HEK293T (cell line): Measurements from ENCODE around the gene LRRFIP1.
"Not testable (repeated sequence)": the region's sequence is repeated elsewhere in the genome, so short reads cannot be mapped to it uniquely, and the experiment has no call there.

Experiments used
- CTCF ChIA-PET: fragments of 350-600 bp; formaldehyde crosslinking; extraction: SDS; loops from one replicate; lab custom pipeline; 2021; ENCODE audit warnings: antibody characterized with exemption, inconsistent platforms; lab: Yijun Ruan, JAX
- POLR2A ChIA-PET: fragments of 350-600 bp; formaldehyde crosslinking; extraction: SDS; loops from one replicate; lab custom pipeline; 2020; ENCODE audit warnings: antibody characterized with exemption, inconsistent platforms; lab: Yijun Ruan, JAX
- DNase-seq: peaks from one replicate; pipeline ENCODE4 v3.0.0; 2012; ENCODE audit warnings: mixed read lengths; ENCODE audit errors: extremely low spot score
- ARNT ChIP-seq: fragments of 450-650 bp; IDR thresholded peaks from 2 replicates; pipeline ENCODE4 v1.6.1; 2017; ENCODE audit warnings: mild to moderate bottlenecking
- BHLHE40 ChIP-seq: fragments of 450-650 bp; IDR thresholded peaks from 2 replicates; pipeline ENCODE4 v1.6.1; 2016; ENCODE audit warnings: mild to moderate bottlenecking, moderate library complexity, borderline replicate concordance
- CTBP1 ChIP-seq: fragments of 450-650 bp; IDR thresholded peaks from 2 replicates; pipeline ENCODE4 v1.6.1; 2016; ENCODE audit warnings: borderline replicate concordance
- ELF4 ChIP-seq: fragments of 450-650 bp; IDR thresholded peaks from 2 replicates; pipeline ENCODE4 v1.6.1; 2017; ENCODE audit warnings: antibody characterized with exemption
- FOXA1 ChIP-seq: fragments of 450-650 bp; IDR thresholded peaks from 2 replicates; pipeline ENCODE4 v1.6.1; 2016; ENCODE audit warnings: mild to moderate bottlenecking
- FOXK2 ChIP-seq: fragments of 450-650 bp; IDR thresholded peaks from 2 replicates; pipeline ENCODE4 v1.6.1; 2016; ENCODE audit warnings: mild to moderate bottlenecking
- FOXM1 ChIP-seq: fragments of 450-650 bp; IDR thresholded peaks from 2 replicates; pipeline ENCODE4 v1.6.1; 2017; ENCODE audit warnings: mild to moderate bottlenecking, borderline replicate concordance
- HDGF ChIP-seq: fragments of 450-650 bp; IDR thresholded peaks from 2 replicates; pipeline ENCODE4 v1.6.1; 2017; ENCODE audit warnings: antibody characterized with exemption, borderline replicate concordance
- L3MBTL2 ChIP-seq: fragments of 450-650 bp; conservative IDR thresholded peaks from 2 replicates; pipeline ENCODE4 v1.6.1; 2016; ENCODE audit warnings: mild to moderate bottlenecking
- LEF1 ChIP-seq: fragments of 450-650 bp; IDR thresholded peaks from 2 replicates; pipeline ENCODE4 v1.6.1; 2017; ENCODE audit warnings: mild to moderate bottlenecking, borderline replicate concordance
- NFRKB ChIP-seq: fragments of 450-650 bp; IDR thresholded peaks from 2 replicates; pipeline ENCODE4 v1.6.1; 2016; ENCODE audit warnings: mild to moderate bottlenecking, moderate library complexity
- PKNOX1 ChIP-seq: fragments of 450-650 bp; IDR thresholded peaks from 2 replicates; pipeline ENCODE4 v1.6.1; 2016
- SP1 ChIP-seq: fragments of 450-650 bp; IDR thresholded peaks from 2 replicates; pipeline ENCODE4 v1.6.1; 2017
- SUZ12 ChIP-seq: fragments of 450-650 bp; IDR thresholded peaks from 2 replicates; pipeline ENCODE4 v1.6.1; 2016; ENCODE audit warnings: mild to moderate bottlenecking
- TARDBP ChIP-seq: fragments of 450-650 bp; IDR thresholded peaks from 2 replicates; pipeline ENCODE4 v1.6.1; 2016
- ZNF384 ChIP-seq: fragments of 450-650 bp; IDR thresholded peaks from 2 replicates; pipeline ENCODE4 v1.6.1; 2016

LRRFIP1 gene

DNA sequence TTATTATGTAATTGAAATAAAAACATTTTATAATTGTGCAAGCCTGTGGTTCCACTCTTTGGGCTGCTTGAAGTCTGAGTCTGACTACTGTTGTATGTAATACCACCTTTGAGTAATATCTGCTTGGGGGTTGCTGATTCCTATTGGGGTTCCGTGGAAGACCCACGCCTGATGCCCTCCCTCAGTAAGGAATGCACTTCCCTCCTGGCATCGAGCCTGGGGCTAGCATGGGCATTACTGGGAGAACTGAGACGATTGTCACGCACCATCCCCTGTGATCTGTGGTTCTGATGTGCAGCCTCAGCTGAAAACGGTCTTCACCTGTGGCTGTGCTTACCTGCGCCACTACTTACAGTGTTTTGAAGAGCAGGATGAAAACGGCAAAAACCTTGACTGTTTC, 138.5 kb downstream of the LRRFIP1 start:
- TF ChIP-seq NFRKB (no peak), SP1 (no peak), PKNOX1 (no peak), SUZ12 (no peak), FOXM1 (no peak), BHLHE40 (no peak), HDGF (no peak), FOXK2 (no peak), L3MBTL2 (no peak), ZNF384 (no peak), FOXA1 (no peak), ARNT (no peak)
- no peak for DNase-seq
- ChIA-PET CTCF (interaction anchor here (1.3 kb wide), 1 partner anchor 9 kb away, joined by 7 read pairs; no protein-coding TSS in a partner anchor), POLR2A (no interaction called here)

- ChIA-PET CTCF (interaction anchor here (1.3 kb wide), 1 partner anchor 8 kb away, joined by 7 read pairs; no protein-coding TSS in a partner anchor), POLR2A (no interaction called here)
- DNase-seq, result no peak
- TF ChIP-seq L3MBTL2 (no peak), SP1 (no peak), ARNT (no peak), SUZ12 (no peak), ELF4 (no peak)
Observed at GRCh38 chr2:237766340-237766739, 139.0 kb downstream of the LRRFIP1 start.

DNA sequence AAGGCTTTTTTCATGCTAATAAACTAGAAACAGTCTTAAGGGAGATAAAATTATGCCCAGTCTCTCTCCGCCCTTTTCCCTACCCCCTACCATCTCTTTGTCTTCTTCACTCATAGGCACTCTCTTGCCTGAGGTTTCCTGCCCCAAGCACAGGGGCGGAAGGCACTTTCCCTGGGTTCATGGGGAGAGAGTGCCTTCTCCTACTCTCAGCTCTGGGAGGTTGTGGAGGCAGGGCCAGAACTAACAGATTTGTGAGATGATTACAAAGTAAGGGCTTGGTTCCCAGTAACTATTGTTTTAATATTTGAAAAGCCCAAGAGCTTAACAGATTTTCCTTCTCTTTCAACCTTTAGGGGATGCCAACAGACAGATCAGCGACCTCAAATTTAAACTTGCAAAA, 145.1 kb downstream of the LRRFIP1 start:
- ChIA-PET CTCF (no interaction called here), POLR2A (no interaction called here)
- DNase-seq, result no peak
- TF ChIP-seq SP1, result no peak

- TF ChIP-seq LEF1 (no peak), ELF4 (no peak)
- POLR2A ChIA-PET, result no interaction called here
- CTCF ChIA-PET, result no interaction called here
- no peak for DNase-seq
Observed at GRCh38 chr2:237773826-237774225, 146.4 kb downstream of the LRRFIP1 start.

GRCh38 chr2:237774811-237775553, 147.6 kb downstream of the LRRFIP1 start:
- CTCF ChIA-PET, result interaction anchor here (1.0 to 1.6 kb wide), 3 partner anchors 9 to 102 kb away, joined by 4 to 7 read pairs (median 4); no protein-coding TSS in a partner anchor
- DNase-seq, result peak; percentile 63
- no peak for TF ChIP-seq ELF4
- no peak for TF ChIP-seq PKNOX1
- TF ChIP-seq ZNF384, result no peak
- TF ChIP-seq TARDBP, result no peak
- TF ChIP-seq ARNT, result no peak
- TF ChIP-seq FOXA1, result no peak
- TF ChIP-seq L3MBTL2, result no peak
- TF ChIP-seq FOXM1, result no peak
- TF ChIP-seq SP1, result no peak
- no peak for TF ChIP-seq FOXK2
- TF ChIP-seq BHLHE40, result no peak
- no peak for TF ChIP-seq NFRKB
- no peak for TF ChIP-seq LEF1
- no peak for TF ChIP-seq CTBP1
- no peak for TF ChIP-seq HDGF
- POLR2A ChIA-PET, result no interaction called here

- TF ChIP-seq FOXM1 (no peak), SP1 (no peak), HDGF (no peak), SUZ12 (no peak), FOXA1 (no peak), CTBP1 (no peak), ZNF384 (no peak), FOXK2 (no peak), ELF4 (no peak)
- POLR2A ChIA-PET, result interaction anchor here (0.7 kb wide), 1 partner anchor 1260 kb away, joined by 4 read pairs; no protein-coding TSS in a partner anchor
- no peak for DNase-seq
- CTCF ChIA-PET, result interaction anchor here (1.1 to 1.2 kb wide), 2 partner anchors 94 to 484 kb away, joined by 4 to 6 read pairs; no protein-coding TSS in a partner anchor
Observed at GRCh38 chr2:237779521-237779920, 152.1 kb downstream of the LRRFIP1 start.

GRCh38 chr2:237782181-237782580, 154.8 kb downstream of the LRRFIP1 start:
- CTCF ChIA-PET, result no interaction called here
- DNase-seq, result no peak
- TF ChIP-seq CTBP1 (no peak), FOXA1 (no peak), TARDBP (no peak), SP1 (no peak), ZNF384 (no peak), ARNT (no peak), SUZ12 (no peak)
- POLR2A ChIA-PET, result no interaction called here

- CTCF ChIA-PET, POLR2A ChIA-PET, DNase-seq: not testable (repeated sequence)
Observed at GRCh38 chr2:237783678-237784077, 156.3 kb downstream of the LRRFIP1 start.
